HL-60 (cell line): Measurements from ENCODE around the gene TBC1D22A.

Experiments
- DNase-seq, 2 experiments: peaks; one replicate each; pipeline ENCODE4 v3.0.0-alpha.2; 2010 to 2020; ENCODE audit warnings: low read depth in 1 of 2, low spot score in 1 of 2
- H3K27ac ChIP-seq: fragments of 250-450 bp; sonication (Bioruptor Pico); replicated peaks from 2 replicates; pipeline ENCODE4 v1.5.1; 2020; ENCODE audit warnings: mild to moderate bottlenecking, moderate library complexity
- H3K27me3 ChIP-seq: fragments of 250-450 bp; sonication (Bioruptor Pico); 2 replicates; pipeline ENCODE4 v1.5.1; 2021; ENCODE audit warnings: mild to moderate bottlenecking, moderate library complexity; ENCODE audit not compliant: insufficient read depth, poor library complexity, severe bottlenecking
- H3K4me3 ChIP-seq: replicated peaks from 2 replicates; pipeline ENCODE4 v1.5.1; 2011; ENCODE audit warnings: mild to moderate bottlenecking, control low read depth, low read length; ENCODE audit not compliant: insufficient read depth
- CTCF ChIP-seq: IDR thresholded peaks from one replicate; pipeline ENCODE4 v1.5.1; 2011; ENCODE audit warnings: low read length, control low read depth, inconsistent platforms; ENCODE audit not compliant: insufficient read depth
- GABPA ChIP-seq: IDR thresholded peaks from 2 replicates; pipeline ENCODE4 v1.6.1; 2012; ENCODE audit warnings: low read depth
- POLR2AphosphoS5 ChIP-seq: IDR thresholded peaks from 2 replicates; pipeline ENCODE4 v1.6.1; 2012; ENCODE audit warnings: low read depth
- REST ChIP-seq: IDR thresholded peaks from 2 replicates; pipeline ENCODE4 v1.6.1; 2012; ENCODE audit warnings: low read depth; ENCODE audit not compliant: insufficient replicate concordance
- SPI1 ChIP-seq: IDR thresholded peaks from 2 replicates; pipeline ENCODE4 v1.6.1; 2012; ENCODE audit warnings: low read depth, mild to moderate bottlenecking, borderline replicate concordance

TBC1D22A gene

GRCh38 chr22:47022075-47022473, 259.6 kb downstream of the TBC1D22A start:
- no peak overlapping the region for H3K4me3 ChIP-seq
- H3K27ac ChIP-seq, result no peak overlapping the region
- H3K27me3 ChIP-seq, result no peaks in the 10 kb centered on the region
- no peak for TF ChIP-seq GABPA
- no peak for TF ChIP-seq POLR2AphosphoS5
- no peak for TF ChIP-seq SPI1
- TF ChIP-seq CTCF, result no peak
- no peak for TF ChIP-seq REST
- DNase-seq, result no peak

- H3K27me3 ChIP-seq, result no peaks in the 10 kb centered on the region
- H3K27ac ChIP-seq, result no peak overlapping the region
- H3K4me3 ChIP-seq, result no peak overlapping the region
- no peak for TF ChIP-seq CTCF
- TF ChIP-seq REST, result no peak
- TF ChIP-seq SPI1, result no peak
- no peak for TF ChIP-seq POLR2AphosphoS5
- no peak for TF ChIP-seq GABPA
- no peak for DNase-seq
These were observed 260.0 kb downstream of the TBC1D22A start for GRCh38 chr22:47022475-47022874.

GRCh38 chr22:47023871-47024270, 261.4 kb downstream of the TBC1D22A start:
- TF ChIP-seq CTCF (no peak), REST (no peak), POLR2AphosphoS5 (no peak), SPI1 (no peak), GABPA (no peak)
- no peak overlapping the region for H3K4me3 ChIP-seq
- H3K27ac ChIP-seq, result no peak overlapping the region
- no peaks in the 10 kb centered on the region for H3K27me3 ChIP-seq
- DNase-seq, result no peak
